Body of pancreas (tissue), 4 donors: ENCODE results near the gene REN. TPM values are rescaled to one million over a fixed set of nuclear protein-coding genes. Genes with fewer than 3 reads are reported as not detected.

ENCODE experiments used
- ATAC-seq: fragments of 150-250 bp; one replicate; pipeline ENCODE4 v1.9.1; 2016
- DNase-seq, 4 donors: peaks; one replicate each; pipeline ENCODE4 v3.0.0-alpha.2; 2019
- H3K27ac ChIP-seq, 4 donors: fragments of 200-600 bp; sonication (generic); 1 replicate in 3 of 4; 2 replicates in 1 of 4; pipeline versions ENCODE4 v1.5.1 to v1.6.1; 2016 to 2019; ENCODE audit warnings: mild to moderate bottlenecking in 1 of 4, mixed read lengths in 1 of 4, moderate library complexity in 1 of 4
- H3K27me3 ChIP-seq, 2 donors: fragments of 200-600 bp; sonication (generic); one replicate each; pipeline ENCODE4 v1.6.0; 2016; ENCODE audit warnings: mild to moderate bottlenecking in 1 of 2
- H3K36me3 ChIP-seq, 2 donors: fragments of 200-600 bp; sonication (generic); replicated peaks in 1 of 2; 2 replicates each; pipeline ENCODE4 v1.5.1; 2016; ENCODE audit warnings: low read depth in 2 of 2; ENCODE audit not compliant: insufficient read depth in 1 of 2
- H3K4me1 ChIP-seq: fragments of 200-600 bp; sonication (generic); one replicate; pipeline ENCODE4 v1.6.0; 2016
- H3K4me3 ChIP-seq, 2 donors: fragments of 200-600 bp; sonication (generic); 1 replicate in 1 of 2; 2 replicates in 1 of 2; pipeline ENCODE4 v1.5.1; 2016 to 2019
- H3K9me3 ChIP-seq, 3 donors: fragments of 200-600 bp; sonication (generic); 1 replicate in 2 of 3; 2 replicates in 1 of 3; pipeline ENCODE4 v1.5.1; 2016
- CTCF ChIP-seq, 7 experiments: fragments of 450-650 bp in 4 of 7; fragments of 200-600 bp in 3 of 7; sonication (generic) in 3 of 7; IDR thresholded peaks; one replicate each; pipeline ENCODE4 v1.5.1; 2016 to 2019; ENCODE audit warnings: antibody characterized with exemption in 7 of 7
- POLR2A ChIP-seq, 3 donors: fragments of 450-650 bp; IDR thresholded peaks; one replicate each; pipeline ENCODE4 v1.6.1; 2016; ENCODE audit warnings: antibody characterized with exemption in 3 of 3, mild to moderate bottlenecking in 2 of 3
- WGBS, 2 donors: methylation state at CpG; one replicate each; pipeline ENCODE4 v1.1.5; 2017; 5-methylcytosine and 5-hydroxymethylcytosine counted together
- intact Hi-C: fragments of 100-400 bp; cut with DNase I; formaldehyde crosslinking; loops from one replicate; pipeline ENCODE4 v1.15.1; 2023
- total RNA-seq, 2 donors: library from RNA; depleted of rRNA; stranded (reverse); fragments of >200 nt; gene quantifications; one replicate each; pipeline ENCODE4 v1.1.0, GENCODE V29; 2016

Gene REN
- total RNA-seq, 2 donors from 2014 or later: not detected

GRCh38 chr1:204153667-204154066, 12.5 kb downstream of the REN start:
- Histone ChIP-seq H3K36me3 (no peaks in the 10 kb centered on the region), H3K4me3 (no peak overlapping the region), H3K4me1 (peaks cover 23% of the 10 kb centered on the region), H3K9me3 (no peaks in the 10 kb centered on the region), H3K27me3 (no peaks in the 10 kb centered on the region), H3K27ac (no peak overlapping the region)
- ATAC-seq (no peak), DNase-seq (no peak)
- 87 to 94% methylated on average over 5 of the region's 5 CpGs for WGBS, 2 donors
- TF ChIP-seq POLR2A (IDR thresholded peaks at IDR 0.05) (no peak), CTCF (IDR thresholded peaks at IDR 0.05) (no peak)
- intact Hi-C loops: no loop called here

- 35 to 45% methylated on average over 19 to 23 of the region's 25 CpGs for WGBS, 2 donors
- Histone ChIP-seq H3K27me3 (no peaks in the 10 kb centered on the region), H3K27ac (peak overlapping the region; percentile 13 to 76 (median 56)), H3K9me3 (no peaks in the 10 kb centered on the region), H3K36me3 (no peaks in the 10 kb centered on the region), H3K4me3 (peak overlapping the region in 1 of 2 donors; percentile 45), H3K4me1 (peaks cover 23% of the 10 kb centered on the region)
- DNase-seq (peak in 1 of 4 donors; percentile 34), ATAC-seq (peak; percentile 19)
- intact Hi-C loops: no loop called here
- TF ChIP-seq POLR2A (IDR thresholded peaks at IDR 0.05) (peak in 1 of 3 donors; percentile 35), CTCF (IDR thresholded peaks at IDR 0.05) (no peak)
Observed at GRCh38 chr1:204152310-204153044, 13.7 kb downstream of the REN start.

GRCh38 chr1:204151552-204152309, 14.4 kb downstream of the REN start, which contains the start of gene ETNK2:
TSS of gene ETNK2 (minus strand) at chr1:204152044. CDS start at chr1:204151852, 192 bp downstream.
- TF ChIP-seq POLR2A (IDR thresholded peaks at IDR 0.05): no peak
- TF ChIP-seq CTCF (IDR thresholded peaks at IDR 0.05): no peak
- Histone ChIP-seq H3K27me3 (no peaks in the 10 kb centered on the region), H3K4me1 (peaks cover 23% of the 10 kb centered on the region), H3K27ac (peak within 1 kb of the TSS; percentile 39 to 76 (median 61)), H3K9me3 (no peaks in the 10 kb centered on the region), H3K4me3 (peak within 1 kb of the TSS; percentile 48 to 68), H3K36me3 (no peaks in the 10 kb centered on the region)
- peak; percentile 61 to 70 (median 68) for DNase-seq
- WGBS, 2 donors: 0 to 1% methylated on average over 6 to 62 of the region's 94 CpGs
- ATAC-seq: peak; percentile 67
- intact Hi-C loops: no loop called here

- no peaks in the 10 kb centered on the region for H3K27me3 ChIP-seq
- WGBS, 2 donors: 29 to 70% methylated on average over 5 to 32 of the region's 33 CpGs
- DNase-seq: peak in 3 of 4 donors; percentile 23 to 48 (median 37)
- H3K4me3 ChIP-seq: peak overlapping the region; percentile 48 to 68
- peak overlapping the region; percentile 39 to 76 (median 61) for H3K27ac ChIP-seq
- TF ChIP-seq CTCF (IDR thresholded peaks at IDR 0.05): no peak
- TF ChIP-seq POLR2A (IDR thresholded peaks at IDR 0.05): no peak
- H3K4me1 ChIP-seq: peaks cover 23% of the 10 kb centered on the region
- no peaks in the 10 kb centered on the region for H3K9me3 ChIP-seq
- intact Hi-C loops: no loop called here
- peak; percentile 26 for ATAC-seq
- H3K36me3 ChIP-seq: no peaks in the 10 kb centered on the region
Observed at GRCh38 chr1:204150702-204151551, 15.2 kb downstream of the REN start.
